ENCODE results near the gene TOM1. TPM values are rescaled to one million over a fixed set of nuclear protein-coding genes. Genes with fewer than 3 reads are reported as not detected.

The TOM1 gene
- total and polyA plus RNA-seq, 10 donors: 19.9 to 92.1 (median 49.8) TPM

- DNase-seq: no peak
- TF ChIP-seq CTCF (IDR thresholded peaks at IDR 0.05 in 8 of 11, conservative IDR thresholded peaks at IDR 0.05 in 3 of 11): no peak
- TF ChIP-seq POLR2A (IDR thresholded peaks at IDR 0.05): no peak
- TF ChIP-seq POLR2AphosphoS5 (IDR thresholded peaks at IDR 0.05): peak in 1 of 3 donors; percentile 4
- WGBS, 5 donors: 87 to 92% (median 90%) methylated on average over 14 to 15 of the region's 15 CpGs
- no peaks in the 10 kb centered on the region for H3K9me3 ChIP-seq
- no peaks in the 10 kb centered on the region for H3K27me3 ChIP-seq (replicated peaks in 1 of 7)
- no peak overlapping the region for H3K4me3 ChIP-seq
- H3K36me3 ChIP-seq: peaks cover 0 to 100% (median 92%) of the 10 kb centered on the region in 6 donors
- H3K27ac ChIP-seq: no peak overlapping the region
- peaks cover 0 to 11% (median 5%) of the 10 kb centered on the region in 6 donors for H3K4me1 ChIP-seq
- intact Hi-C loops (cut with DNase I; ENCODE audit: low total_unique reads): no loop called here
Observed at GRCh38 chr22:35322893-35323292, 23.2 kb downstream of the TOM1 start.

- TF ChIP-seq CTCF (IDR thresholded peaks at IDR 0.05 in 8 of 11, conservative IDR thresholded peaks at IDR 0.05 in 3 of 11) (no peak), POLR2AphosphoS5 (IDR thresholded peaks at IDR 0.05) (peak in 1 of 3 donors; percentile 6)
- Histone ChIP-seq H3K4me3 (no peak overlapping the region), H3K4me1 (peaks cover 0 to 15% (median 8%) of the 10 kb centered on the region in 6 donors), H3K27ac (no peak overlapping the region), H3K36me3 (peaks cover 0 to 100% (median 92%) of the 10 kb centered on the region in 6 donors), H3K27me3 (replicated peaks in 1 of 7) (no peaks in the 10 kb centered on the region), H3K9me3 (no peaks in the 10 kb centered on the region)
- intact Hi-C loops (cut with DNase I; ENCODE audit: low total_unique reads): no loop called here
- no peak for DNase-seq
- WGBS, 5 donors: 94 to 98% (median 97%) methylated on average over 11 of the region's 11 CpGs
Observed at GRCh38 chr22:35323305-35323704, 23.6 kb downstream of the TOM1 start.

DNA sequence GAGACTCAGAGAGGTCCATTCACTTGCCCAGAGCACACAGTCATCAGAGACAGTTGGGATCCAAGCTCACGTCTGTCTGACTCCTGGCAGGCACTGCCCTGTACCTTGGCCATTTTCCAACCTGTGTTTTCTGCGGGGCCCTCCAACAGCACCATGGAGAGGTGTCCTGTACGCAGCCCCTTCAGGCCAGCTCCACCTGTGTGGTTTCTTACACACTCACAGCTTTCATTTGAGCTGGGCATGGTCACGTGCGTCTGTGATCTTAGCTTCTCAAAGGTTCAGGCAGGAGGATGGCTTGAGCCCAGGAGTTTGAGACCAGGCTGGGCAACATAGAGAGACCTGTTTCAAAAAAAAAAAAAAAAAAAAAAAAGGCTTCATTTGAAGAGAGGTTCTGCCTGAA, 24.4 kb downstream of the TOM1 start:
- intact Hi-C loops (cut with DNase I; ENCODE audit: low total_unique reads): no loop called here
- Histone ChIP-seq H3K27ac (no peak overlapping the region), H3K9me3 (no peaks in the 10 kb centered on the region), H3K36me3 (peaks cover 0 to 100% (median 88%) of the 10 kb centered on the region in 6 donors), H3K4me1 (peaks cover 0 to 23% (median 15%) of the 10 kb centered on the region in 6 donors), H3K27me3 (replicated peaks in 1 of 7) (no peaks in the 10 kb centered on the region), H3K4me3 (no peak overlapping the region)
- TF ChIP-seq POLR2AphosphoS5 (IDR thresholded peaks at IDR 0.05) (no peak), CTCF (IDR thresholded peaks at IDR 0.05 in 8 of 11, conservative IDR thresholded peaks at IDR 0.05 in 3 of 11) (no peak), POLR2A (IDR thresholded peaks at IDR 0.05) (no peak)
- no peak for DNase-seq
- 87 to 99% (median 93%) methylated on average over 4 to 5 of the region's 5 CpGs for WGBS, 5 donors

- 77 to 89% (median 85%) methylated on average over 4 of the region's 4 CpGs for WGBS, 5 donors
- TF ChIP-seq POLR2AphosphoS5 (IDR thresholded peaks at IDR 0.05) (no peak), CTCF (IDR thresholded peaks at IDR 0.05 in 8 of 11, conservative IDR thresholded peaks at IDR 0.05 in 3 of 11) (no peak), POLR2A (IDR thresholded peaks at IDR 0.05) (no peak)
Observed at GRCh38 chr22:35324762-35325161, 25.1 kb downstream of the TOM1 start.

More at GRCh38 chr22:35324762-35325161, 25.1 kb downstream of the TOM1 start:
- DNase-seq: no peak
- H3K4me3 ChIP-seq: no peak overlapping the region
- intact Hi-C loops (cut with DNase I; ENCODE audit: low total_unique reads): no loop called here
- H3K9me3 ChIP-seq: no peaks in the 10 kb centered on the region
- H3K4me1 ChIP-seq: peaks cover 3 to 30% (median 22%) of the 10 kb centered on the region in 6 donors
- H3K36me3 ChIP-seq: peaks cover 0 to 96% (median 81%) of the 10 kb centered on the region in 6 donors
- H3K27me3 ChIP-seq (replicated peaks in 1 of 7): no peaks in the 10 kb centered on the region
- H3K27ac ChIP-seq: no peak overlapping the region
